ENCODE measurements around the gene PROSER1.

Gene PROSER1

GRCh38 chr13:38980750-38981078 is 57.2 kb downstream of the PROSER1 start:
- no peak overlapping the region for H3K27ac ChIP-seq
- TF ChIP-seq ZFX (IDR thresholded peaks at IDR 0.05; ENCODE audit: borderline replicate concordance) (no peak), CTCF (IDR thresholded peaks at IDR 0.05) (no peak)

- TF ChIP-seq ZFX (IDR thresholded peaks at IDR 0.05; ENCODE audit: borderline replicate concordance) (no peak), CTCF (IDR thresholded peaks at IDR 0.05) (no peak)
- H3K27ac ChIP-seq, result no peak overlapping the region
Observed at GRCh38 chr13:38979891-38980749, 57.8 kb downstream of the PROSER1 start.

- TF ChIP-seq ZFX (IDR thresholded peaks at IDR 0.05; ENCODE audit: borderline replicate concordance) (no peak), CTCF (IDR thresholded peaks at IDR 0.05) (no peak)
- H3K27ac ChIP-seq, result no peak overlapping the region
Observed at GRCh38 chr13:38970380-38971051, 67.4 kb downstream of the PROSER1 start.

GRCh38 chr13:38969187-38969586 is 68.7 kb downstream of the PROSER1 start:
- TF ChIP-seq ZFX (IDR thresholded peaks at IDR 0.05; ENCODE audit: borderline replicate concordance) (no peak), CTCF (IDR thresholded peaks at IDR 0.05) (no peak)

GRCh38 chr13:38967446-38967845 is 70.4 kb downstream of the PROSER1 start:
- H3K27ac ChIP-seq, result no peak overlapping the region
- no peak for TF ChIP-seq ZFX (IDR thresholded peaks at IDR 0.05; ENCODE audit: borderline replicate concordance)
- TF ChIP-seq CTCF (IDR thresholded peaks at IDR 0.05), result no peak

More at GRCh38 chr13:38969187-38969586, 68.7 kb downstream of the PROSER1 start:
- no peak overlapping the region for H3K27ac ChIP-seq

- TF ChIP-seq CTCF (IDR thresholded peaks at IDR 0.05), result no peak
- no peak for TF ChIP-seq ZFX (IDR thresholded peaks at IDR 0.05; ENCODE audit: borderline replicate concordance)
- no peak overlapping the region for H3K27ac ChIP-seq
Observed at GRCh38 chr13:38965281-38965680, 72.6 kb downstream of the PROSER1 start.

- TF ChIP-seq CTCF (IDR thresholded peaks at IDR 0.05) (no peak), ZFX (IDR thresholded peaks at IDR 0.05; ENCODE audit: borderline replicate concordance) (no peak)
- no peak overlapping the region for H3K27ac ChIP-seq
Observed at GRCh38 chr13:38960175-38960574, 77.7 kb downstream of the PROSER1 start.
